ENCODE results near the gene QSOX1.

QSOX1 gene

DNA sequence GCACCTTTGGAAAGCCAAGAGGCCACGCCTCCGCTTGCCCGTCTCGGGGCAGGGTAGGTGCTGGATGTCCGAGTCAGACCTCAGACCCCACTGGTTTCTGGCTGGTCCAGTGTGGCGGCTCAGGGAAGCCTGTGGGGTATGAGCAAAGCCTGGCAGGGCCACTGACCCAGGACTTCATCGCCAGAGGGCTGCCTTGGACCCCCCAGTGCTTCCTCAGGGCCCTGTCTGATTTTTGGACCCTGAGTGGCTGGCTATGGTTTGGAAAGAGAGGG, 95.8 kb downstream of the QSOX1 start:
- H3K9me3 Mint-ChIP-seq, result no peaks in the 10 kb centered on the region
- no peak overlapping the region for H3K4me3 Mint-ChIP-seq
- no peaks in the 10 kb centered on the region for H3K36me3 Mint-ChIP-seq (ENCODE audit: low read depth)
- peaks cover 2% of the 10 kb centered on the region for H3K27me3 Mint-ChIP-seq (ENCODE audit: low read depth)
- peaks cover 5% of the 10 kb centered on the region for H3K4me1 Mint-ChIP-seq (ENCODE audit: low read depth)
- no peak for DNase-seq (ENCODE audit: low spot score)
- no peak overlapping the region for H3K27ac Mint-ChIP-seq

DNA sequence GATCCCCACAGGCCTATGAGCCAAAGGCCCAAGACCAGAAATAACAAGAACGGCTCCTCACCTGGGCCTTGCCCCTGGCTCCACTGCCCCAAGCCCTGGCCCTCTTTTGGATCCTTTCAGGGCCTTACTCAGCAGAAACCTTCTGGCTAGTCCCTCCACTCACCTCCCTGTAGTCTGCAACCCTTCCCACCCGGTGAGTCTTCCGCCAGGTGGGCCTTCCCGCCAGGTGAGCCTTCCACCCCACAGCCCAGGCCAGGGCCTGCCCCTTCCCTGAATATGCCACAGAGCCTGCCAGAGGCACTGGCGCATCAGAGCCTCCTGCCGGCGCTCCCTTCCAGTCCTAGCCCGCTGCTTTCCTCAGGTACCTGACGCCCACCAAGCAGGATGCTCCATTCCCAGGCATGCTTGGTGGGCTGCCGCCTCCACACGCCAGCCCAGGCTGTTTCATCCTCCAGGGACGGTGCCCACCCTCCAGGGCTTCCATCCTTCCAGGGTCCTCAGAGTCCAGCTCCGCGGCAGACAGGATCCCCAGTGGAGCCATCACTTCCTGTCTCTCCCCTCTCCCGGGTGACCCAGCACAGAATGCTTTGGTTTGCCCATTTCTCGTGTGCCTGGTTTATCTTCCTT, 96.3 kb downstream of the QSOX1 start:
- Mint-ChIP-seq H3K4me1 (ENCODE audit: low read depth) (peaks cover 5% of the 10 kb centered on the region), H3K9me3 (no peaks in the 10 kb centered on the region), H3K27me3 (ENCODE audit: low read depth) (peaks cover 2% of the 10 kb centered on the region), H3K36me3 (ENCODE audit: low read depth) (no peaks in the 10 kb centered on the region), H3K27ac (no peak overlapping the region), H3K4me3 (no peak overlapping the region)
- DNase-seq (ENCODE audit: low spot score), result no peak

DNA sequence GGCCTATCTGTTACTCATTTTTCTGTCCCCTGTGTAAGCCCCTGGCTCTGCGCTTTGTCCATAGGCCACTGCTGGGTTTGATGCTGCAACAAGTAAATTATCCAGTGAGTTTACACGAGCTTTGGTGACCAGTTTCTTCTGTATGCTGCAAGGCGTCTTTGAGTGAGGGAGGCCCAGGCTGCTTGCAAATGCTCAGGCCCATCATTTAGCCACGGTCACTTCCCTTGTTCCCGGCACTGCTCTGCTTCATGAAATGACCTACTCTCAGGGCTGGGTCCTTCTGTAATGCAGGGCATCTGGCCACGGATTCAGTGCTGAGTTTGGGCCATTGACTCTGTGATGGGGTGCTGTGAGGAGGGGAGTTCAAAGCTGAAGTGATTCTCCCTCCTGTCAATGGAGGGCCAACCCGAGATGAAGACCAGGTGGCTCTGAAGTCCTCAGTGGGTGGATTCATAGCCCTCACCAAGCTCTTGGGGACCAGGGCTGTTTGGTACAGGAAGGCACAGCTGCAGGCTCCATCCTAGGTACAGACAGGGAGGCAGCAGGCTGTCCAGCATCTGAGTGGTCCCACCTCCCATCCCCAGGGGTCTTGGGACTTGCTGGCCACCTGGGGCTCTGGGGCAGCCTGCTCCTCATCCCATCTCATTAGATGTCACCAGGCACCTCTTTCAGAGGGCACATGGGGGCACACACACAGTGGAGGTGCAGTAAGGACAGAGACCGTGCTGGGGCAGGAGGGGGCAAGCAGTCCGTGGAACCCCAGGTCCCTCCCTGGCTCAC, 97.0 kb downstream of the QSOX1 start:
- DNase-seq (ENCODE audit: low spot score), result no peak
- Mint-ChIP-seq H3K27ac (no peak overlapping the region), H3K36me3 (ENCODE audit: low read depth) (no peaks in the 10 kb centered on the region), H3K9me3 (no peaks in the 10 kb centered on the region), H3K4me1 (ENCODE audit: low read depth) (peaks cover 5% of the 10 kb centered on the region), H3K27me3 (ENCODE audit: low read depth) (no peaks in the 10 kb centered on the region), H3K4me3 (no peak overlapping the region)

DNA sequence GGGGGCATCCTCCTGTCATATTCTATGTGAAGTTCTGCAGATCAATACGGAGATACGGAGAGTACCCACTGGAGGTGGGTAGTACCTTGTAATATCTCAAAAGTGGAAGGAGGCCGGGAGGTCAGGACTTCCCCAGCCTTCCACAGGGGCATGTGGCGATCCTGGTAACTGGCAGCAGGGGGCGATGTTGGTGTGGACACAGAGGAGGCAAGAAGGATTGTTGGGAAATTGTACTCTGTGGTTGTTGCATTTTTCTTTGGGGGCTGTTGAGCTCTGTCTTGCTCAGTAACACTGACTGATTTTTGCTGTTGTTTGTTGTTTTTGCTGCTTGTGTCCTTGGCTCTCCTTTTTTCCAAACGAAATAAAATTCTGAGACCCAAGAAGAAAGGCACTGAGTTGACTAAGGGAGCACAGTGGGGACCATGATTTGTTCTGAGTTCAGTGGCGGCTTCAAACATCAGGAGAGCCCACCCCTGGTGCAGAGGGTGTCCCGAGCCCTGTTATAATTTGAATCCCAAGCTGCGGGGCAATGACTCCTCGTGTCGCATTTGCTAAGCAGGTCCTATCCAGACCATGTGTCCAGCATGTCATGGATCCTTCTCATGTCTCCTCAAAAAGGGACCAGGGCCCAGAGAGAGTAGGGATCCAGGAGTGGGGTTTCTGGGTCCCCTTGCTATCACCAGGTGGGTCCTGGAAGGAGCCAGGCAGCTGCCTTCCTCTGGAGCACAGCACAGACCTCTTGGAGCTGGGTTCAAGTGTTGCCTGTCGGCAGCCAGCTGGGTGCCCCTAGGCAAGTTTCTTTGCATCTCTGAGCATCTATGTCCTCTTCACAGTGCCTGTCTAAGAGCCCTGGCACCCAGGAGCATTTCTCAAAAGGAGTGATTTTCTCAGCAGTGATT, 98.2 kb downstream of the QSOX1 start:
- Mint-ChIP-seq H3K36me3 (ENCODE audit: low read depth) (no peaks in the 10 kb centered on the region), H3K27ac (no peak overlapping the region), H3K4me3 (no peak overlapping the region), H3K27me3 (ENCODE audit: low read depth) (no peaks in the 10 kb centered on the region), H3K9me3 (no peaks in the 10 kb centered on the region), H3K4me1 (ENCODE audit: low read depth) (peaks cover 2% of the 10 kb centered on the region)
- peak; percentile 57 for DNase-seq (ENCODE audit: low spot score)

All from T-helper 2 cell treated with Interferon-gamma antibody and Interleukin-4, amounts not matched to agents 5 μg/mL and 100 μg/mL, for 36 hours (primary cell).